Activated CD8-positive, alpha-beta memory T cell treated with anti-CD3 and anti-CD28 coated beads, Interleukin-2, amount 10 ng/mL, durations not matched to agents 7 days and 5 days (primary cell): ENCODE data around the gene SLC18B1. TPM values are rescaled to one million over a fixed set of nuclear protein-coding genes. Genes with fewer than 3 reads are reported as not detected.
"Not testable (repeated sequence)": the region's sequence is repeated elsewhere in the genome, so short reads cannot be mapped to it uniquely, and the experiment has no call there.

ENCODE experiments used
- ATAC-seq: fragments of 150-1000 bp; cut with Tn5 transposase; one replicate; pipeline ENCODE4 v1.10.0; 2021; ENCODE audit warnings: moderate library complexity
- CTCF ChIA-PET: fragments of 350-600 bp; sonication (Branson Sonifier 250); formaldehyde crosslinking; loops from one replicate; lab custom pipeline; 2021; ENCODE audit warnings: antibody characterized with exemption; lab: Charles Lee
- DNase-seq: peaks from one replicate; pipeline ENCODE4 v3.0.0-alpha.2; 2020
- H3K27ac Mint-ChIP-seq: one replicate; pipeline ENCODE4 v1.8.0; 2021; ENCODE audit warnings: mild to moderate bottlenecking, mixed read lengths
- H3K27me3 Mint-ChIP-seq: one replicate; pipeline ENCODE4 v1.8.0; 2021; ENCODE audit warnings: mixed read lengths
- H3K36me3 Mint-ChIP-seq: one replicate; pipeline ENCODE4 v1.8.0; 2021; ENCODE audit warnings: mild to moderate bottlenecking, mixed read lengths
- H3K4me1 Mint-ChIP-seq: one replicate; pipeline ENCODE4 v1.8.0; 2021; ENCODE audit warnings: mixed read lengths
- H3K4me3 Mint-ChIP-seq: one replicate; pipeline ENCODE4 v1.8.0; 2021; ENCODE audit warnings: mild to moderate bottlenecking, moderate library complexity, mixed read lengths
- H3K9me3 Mint-ChIP-seq: one replicate; pipeline ENCODE4 v1.8.0; 2022; ENCODE audit warnings: low read depth, mixed read lengths
- total RNA-seq, 2 experiments: library from RNA; stranded (reverse); gene quantifications; one replicate each; pipeline ENCODE4 v1.2.3, GENCODE V29; 2021

Gene SLC18B1
- total RNA-seq, 2 experiments from 2014 or later, result 6.4 to 7.8 TPM

DNA sequence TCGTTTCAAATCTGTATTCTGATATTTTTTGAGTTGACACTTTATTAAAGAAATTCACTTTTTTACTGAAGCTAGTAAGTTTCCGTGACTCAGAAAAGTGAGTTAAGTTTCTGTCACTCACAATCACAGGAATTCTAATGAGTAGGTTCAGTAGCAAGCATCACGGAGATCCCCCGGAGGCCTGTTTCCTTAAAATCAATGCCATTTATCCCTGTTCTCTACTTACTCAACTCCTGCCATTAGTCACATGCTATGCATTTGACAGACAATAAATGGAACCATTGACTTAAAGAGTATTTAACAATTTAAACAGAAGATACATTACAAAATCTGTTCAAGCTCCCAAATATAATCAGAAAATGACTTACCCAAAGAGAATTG, 9.1 kb downstream of the SLC18B1 start:
- H3K9me3 Mint-ChIP-seq, result no peaks in the 10 kb centered on the region
- CTCF ChIA-PET, result interaction anchor here (1.7 kb wide), 1 partner anchor 9 kb away, joined by 8 read pairs; the partner anchor contains the start of gene SLC18B1

DNA sequence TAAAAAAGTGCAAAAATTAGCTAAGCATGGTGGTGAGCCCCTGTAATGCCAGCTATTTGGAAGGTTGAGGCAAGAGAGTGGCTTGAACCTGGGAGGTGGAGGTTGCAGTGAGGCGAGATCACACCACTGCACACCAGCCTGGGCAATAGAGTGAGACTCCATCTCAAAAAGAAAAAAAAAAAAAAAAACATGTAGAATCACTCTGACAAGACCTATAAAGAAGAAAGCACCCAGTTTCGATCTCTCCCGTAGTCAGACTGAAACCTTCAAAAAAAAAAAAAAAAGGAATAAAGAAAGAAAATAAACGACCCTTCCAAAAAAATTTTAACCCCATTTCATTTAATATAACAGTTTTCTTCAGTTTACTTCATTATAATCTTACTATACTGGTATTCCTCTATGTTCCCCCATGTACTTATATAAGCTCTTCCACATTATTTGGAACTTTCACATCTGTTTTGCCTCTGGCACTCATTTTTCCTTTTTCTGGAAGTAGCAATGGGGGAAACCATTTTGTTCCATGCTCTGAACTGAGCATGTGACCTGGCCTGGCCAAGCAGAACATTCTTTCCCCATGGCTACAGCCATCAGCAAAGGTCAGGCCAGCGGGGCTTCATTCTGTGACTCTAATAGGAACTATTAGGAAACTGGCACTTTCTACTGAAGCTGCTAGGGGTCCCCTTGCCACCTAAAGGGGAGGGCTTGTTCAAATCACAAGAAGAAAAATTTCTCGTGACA, 9.6 kb downstream of the SLC18B1 start:
- Mint-ChIP-seq H3K4me3 (no peak overlapping the region), H3K27ac (no peak overlapping the region), H3K4me1 (peaks cover 7% of the 10 kb centered on the region), H3K27me3 (no peaks in the 10 kb centered on the region), H3K36me3 (peaks cover 36% of the 10 kb centered on the region), H3K9me3 (no peaks in the 10 kb centered on the region)
- CTCF ChIA-PET, result interaction anchor here (1.0 to 1.7 kb wide), 2 partner anchors 10 to 21 kb away, joined by 3 to 8 read pairs; partner anchors contain the start of gene SLC18B1
- no peak for ATAC-seq
- DNase-seq, result no peak

More for the DNA sequence above, 9.1 kb downstream of the SLC18B1 start:
- no peak overlapping the region for H3K4me3 Mint-ChIP-seq
- H3K27ac Mint-ChIP-seq, result no peak overlapping the region
- H3K4me1 Mint-ChIP-seq, result peaks cover 8% of the 10 kb centered on the region
- DNase-seq (no peak), ATAC-seq (no peak)
- H3K36me3 Mint-ChIP-seq, result peaks cover 35% of the 10 kb centered on the region
- H3K27me3 Mint-ChIP-seq, result no peaks in the 10 kb centered on the region

DNA sequence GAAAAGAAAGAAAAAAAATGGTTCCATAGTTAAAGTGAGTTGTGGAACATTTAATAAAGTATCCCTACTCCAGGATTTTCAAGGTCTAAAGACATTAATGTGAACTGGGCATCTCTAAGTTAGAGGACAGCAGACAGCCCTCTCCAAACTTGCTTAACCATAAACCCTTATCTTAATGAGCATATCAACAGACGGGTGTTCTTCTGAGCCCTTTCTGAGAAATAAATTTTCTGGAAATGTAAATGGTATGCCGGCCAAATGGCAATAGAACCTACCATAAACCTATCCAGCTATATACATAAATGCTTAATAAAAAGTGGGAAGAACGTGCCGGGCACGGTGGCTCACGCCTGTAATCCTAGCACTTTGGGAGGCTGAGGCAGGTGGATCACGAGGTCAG, 12.5 kb downstream of the SLC18B1 start:
- Mint-ChIP-seq H3K36me3 (peaks cover 31% of the 10 kb centered on the region), H3K4me1 (peaks cover 4% of the 10 kb centered on the region), H3K4me3 (no peak overlapping the region), H3K9me3 (no peaks in the 10 kb centered on the region), H3K27ac (no peak overlapping the region), H3K27me3 (no peaks in the 10 kb centered on the region)
- DNase-seq (no peak), ATAC-seq (no peak)
- CTCF ChIA-PET, result no interaction called here

DNA sequence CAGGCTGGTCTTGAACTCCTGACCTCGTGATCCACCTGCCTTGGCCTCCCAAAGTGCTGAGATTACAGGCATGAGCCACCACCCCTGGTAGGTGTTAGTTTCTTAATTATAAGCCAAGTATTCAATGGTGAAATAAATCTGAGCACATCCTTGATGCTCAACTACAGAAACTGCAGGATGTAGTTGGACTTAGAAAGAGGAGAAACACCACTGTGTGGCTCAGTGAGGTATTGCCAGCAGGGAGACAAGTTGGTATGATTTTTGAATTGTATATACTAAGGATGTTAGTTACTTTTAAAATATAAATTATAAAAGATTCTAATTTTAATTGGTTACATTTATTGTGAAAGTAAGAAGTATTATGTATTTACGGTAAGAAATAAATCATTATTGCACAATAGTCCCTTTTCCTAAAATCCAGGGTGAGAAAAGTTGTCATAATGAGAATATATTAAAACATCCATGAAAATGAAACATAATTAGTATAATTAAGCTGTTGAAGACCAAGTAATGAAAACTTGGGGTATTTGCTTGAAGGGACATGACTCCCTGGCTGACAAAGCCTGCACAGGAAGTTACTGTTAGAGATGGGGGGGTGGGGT, 17.6 kb downstream of the SLC18B1 start:
- Mint-ChIP-seq H3K36me3 (peaks cover 19% of the 10 kb centered on the region), H3K27me3 (no peaks in the 10 kb centered on the region), H3K4me3 (no peak overlapping the region), H3K9me3 (no peaks in the 10 kb centered on the region), H3K27ac (no peak overlapping the region), H3K4me1 (no peaks in the 10 kb centered on the region)
- peak; percentile 53 for ATAC-seq
- CTCF ChIA-PET, result interaction anchor here (0.6 to 1.9 kb wide), 4 partner anchors 17 to 111 kb away, joined by 4 to 5 read pairs (median 4); partner anchors contain the start of gene SLC18B1
- DNase-seq, result no peak

DNA sequence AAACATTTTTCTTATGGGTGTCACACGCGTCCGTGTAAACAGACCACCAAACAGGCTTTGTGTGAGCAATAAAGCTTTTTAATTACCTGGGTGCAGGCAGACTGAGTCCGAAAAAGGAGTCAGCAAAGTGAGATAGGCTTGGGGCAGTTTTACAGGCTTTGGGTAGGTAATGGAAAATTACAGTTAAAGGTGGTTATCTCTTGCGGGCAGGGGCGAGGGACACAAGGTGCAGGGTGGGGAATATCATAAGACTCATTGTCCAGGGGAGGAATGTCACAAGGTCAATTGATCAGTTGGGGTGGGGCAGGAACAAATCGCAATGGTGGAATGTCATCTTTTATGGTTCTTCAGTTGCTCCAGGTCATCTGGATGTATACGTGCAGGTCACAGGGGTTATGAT, 20.6 kb downstream of the SLC18B1 start:
- H3K27ac Mint-ChIP-seq, H3K27me3 Mint-ChIP-seq, H3K4me3 Mint-ChIP-seq, DNase-seq, CTCF ChIA-PET, ATAC-seq, H3K4me1 Mint-ChIP-seq, H3K9me3 Mint-ChIP-seq: not testable (repeated sequence)
- peaks cover 12% of the 10 kb centered on the region for H3K36me3 Mint-ChIP-seq

DNA sequence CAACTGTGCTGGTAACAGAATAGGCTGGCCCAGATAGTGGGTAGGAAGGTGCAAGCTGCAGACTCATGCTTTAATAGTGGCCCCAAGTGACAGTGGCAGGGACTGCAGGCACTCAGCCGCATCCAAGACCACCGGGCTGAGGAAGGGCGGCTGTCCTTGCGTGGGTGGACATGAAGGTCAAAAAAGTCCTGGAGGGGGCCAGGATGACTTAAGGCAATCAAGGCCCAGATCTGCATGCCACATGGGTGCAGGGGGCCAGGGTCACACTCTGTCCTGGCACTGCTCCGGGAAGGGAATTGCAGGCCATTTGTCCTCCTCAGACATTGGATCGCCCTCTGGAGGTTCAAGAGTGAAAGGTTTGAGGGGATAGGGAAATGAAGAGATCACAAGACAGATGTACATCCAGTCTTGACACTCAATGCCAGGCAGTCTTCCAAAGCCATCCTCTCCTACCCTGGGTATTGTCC, 30.4 kb downstream of the SLC18B1 start:
- ATAC-seq, result peak; percentile 75
- CTCF ChIA-PET, result interaction anchor here (0.7 to 10.2 kb wide), 12 partner anchors 17 to 506 kb away, joined by 3 to 91 read pairs (median 3); no protein-coding TSS in a partner anchor
- H3K27me3 Mint-ChIP-seq, result no peaks in the 10 kb centered on the region

DNA sequence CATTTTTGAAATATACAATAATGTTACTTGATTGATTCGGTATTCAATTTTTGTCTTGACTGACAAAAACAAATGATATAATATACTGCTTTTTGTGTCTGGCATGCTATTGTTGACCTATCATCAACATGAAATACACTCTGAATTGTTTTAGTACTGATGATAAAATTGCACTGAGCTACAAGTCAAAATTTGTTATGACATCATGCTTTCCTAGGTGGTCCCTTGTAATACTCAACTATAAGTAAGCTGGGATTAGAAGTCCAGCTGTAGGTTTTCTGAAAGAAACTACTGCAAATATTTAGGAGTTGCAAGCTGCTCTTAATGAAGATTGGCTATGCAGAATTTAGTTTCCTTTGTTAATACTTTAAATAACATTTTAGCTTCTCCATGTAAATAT, 32.9 kb downstream of the SLC18B1 start:
- CTCF ChIA-PET, result interaction anchor here (0.7 to 10.2 kb wide), 4 partner anchors 13 to 97 kb away, joined by 3 to 91 read pairs (median 3); partner anchors contain the start of gene SLC18B1
- ATAC-seq (no peak), DNase-seq (no peak)
- no peak overlapping the region for H3K27ac Mint-ChIP-seq
- peaks cover 34% of the 10 kb centered on the region for H3K4me1 Mint-ChIP-seq
- no peaks in the 10 kb centered on the region for H3K27me3 Mint-ChIP-seq
- H3K4me3 Mint-ChIP-seq, result no peak overlapping the region
- H3K36me3 Mint-ChIP-seq, result peaks cover 9% of the 10 kb centered on the region
- no peaks in the 10 kb centered on the region for H3K9me3 Mint-ChIP-seq

More for the DNA sequence above, 30.4 kb downstream of the SLC18B1 start:
- Mint-ChIP-seq H3K36me3 (peaks cover 15% of the 10 kb centered on the region), H3K4me3 (no peak overlapping the region), H3K4me1 (peaks cover 19% of the 10 kb centered on the region), H3K27ac (no peak overlapping the region), H3K9me3 (no peaks in the 10 kb centered on the region)
- peak; percentile 60 for DNase-seq

DNA sequence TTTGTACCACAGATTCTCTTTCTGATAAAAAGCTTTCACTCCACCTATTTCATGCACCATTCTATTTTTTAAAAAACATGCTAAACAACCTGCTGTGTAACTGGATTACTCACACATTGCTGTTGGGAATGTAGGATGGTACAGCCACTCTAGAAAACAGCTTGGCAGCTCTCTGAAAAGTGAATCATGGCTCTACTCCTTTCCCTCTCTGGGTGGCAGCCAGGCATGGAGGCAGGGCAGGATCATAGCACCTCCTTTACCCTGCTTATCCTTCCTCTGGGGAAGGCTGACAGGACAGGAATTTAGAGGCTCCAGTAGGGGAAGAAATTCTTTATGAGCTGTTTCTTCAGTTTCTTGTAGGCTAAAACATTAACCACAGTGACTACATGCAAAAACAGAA, 34.1 kb downstream of the SLC18B1 start:
- Mint-ChIP-seq H3K4me1 (peaks cover 37% of the 10 kb centered on the region), H3K4me3 (no peak overlapping the region), H3K36me3 (peaks cover 4% of the 10 kb centered on the region), H3K27me3 (no peaks in the 10 kb centered on the region), H3K27ac (no peak overlapping the region), H3K9me3 (no peaks in the 10 kb centered on the region)
- CTCF ChIA-PET, result interaction anchor here (0.6 to 10.2 kb wide), 9 partner anchors 12 to 236 kb away, joined by 3 to 91 read pairs (median 4); partner anchors contain the start of gene SLC18B1
- no peak for DNase-seq
- no peak for ATAC-seq

DNA sequence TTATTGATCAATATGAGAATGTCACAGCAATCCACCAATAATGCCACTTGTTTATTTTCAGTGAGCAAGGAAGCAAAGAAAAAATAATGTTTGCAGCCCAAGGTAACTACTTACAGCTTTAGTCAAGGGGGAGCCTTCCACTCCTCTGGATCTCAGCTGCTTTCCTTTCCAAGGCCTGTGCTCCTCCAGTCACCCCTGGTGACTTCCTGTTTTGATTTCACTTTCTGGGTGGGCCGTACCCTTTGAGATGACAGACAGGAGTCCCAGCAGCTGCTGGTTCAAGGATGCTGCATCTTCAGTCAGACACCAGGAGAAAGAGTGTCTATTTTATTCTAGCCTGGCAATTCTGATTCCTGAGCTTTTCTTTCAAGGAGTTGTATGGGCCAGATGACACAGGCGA, 35.2 kb downstream of the SLC18B1 start:
- ATAC-seq, result peak; percentile 97

DNA sequence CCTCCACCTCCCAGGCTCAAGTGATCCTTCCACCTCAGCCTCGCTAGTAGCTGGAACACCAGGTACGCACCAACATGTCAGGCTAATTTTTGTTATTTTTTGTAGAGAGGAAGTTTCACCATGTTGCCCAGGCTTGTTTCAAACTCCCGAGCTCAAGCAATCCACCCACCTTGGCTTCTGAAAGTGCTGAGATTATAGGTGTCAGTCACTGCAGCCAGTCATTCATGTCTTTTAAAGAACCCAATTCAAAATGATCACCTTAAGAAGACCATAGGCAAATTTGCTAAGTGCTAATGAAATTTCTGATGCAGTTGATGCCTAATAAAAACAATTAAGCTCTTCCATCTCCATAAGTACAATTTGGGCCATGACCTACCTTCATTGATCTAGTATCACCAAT, 38.2 kb downstream of the SLC18B1 start:
- CTCF ChIA-PET, result no interaction called here
- Mint-ChIP-seq H3K9me3 (no peaks in the 10 kb centered on the region), H3K4me3 (no peak overlapping the region), H3K27me3 (no peaks in the 10 kb centered on the region), H3K27ac (no peak overlapping the region), H3K36me3 (peaks cover 6% of the 10 kb centered on the region), H3K4me1 (peaks cover 32% of the 10 kb centered on the region)
- DNase-seq, result no peak
- ATAC-seq, result no peak

More for the DNA sequence above, 35.2 kb downstream of the SLC18B1 start:
- peaks cover 37% of the 10 kb centered on the region for H3K4me1 Mint-ChIP-seq
- peak overlapping the region; percentile 31 for H3K27ac Mint-ChIP-seq
- no peaks in the 10 kb centered on the region for H3K27me3 Mint-ChIP-seq
- H3K9me3 Mint-ChIP-seq, result no peaks in the 10 kb centered on the region
- peak overlapping the region; percentile 60 for H3K4me3 Mint-ChIP-seq
- DNase-seq, result peak; percentile 83
- CTCF ChIA-PET, result interaction anchor here (0.8 to 10.2 kb wide), 13 partner anchors 9 to 235 kb away, joined by 3 to 91 read pairs (median 4); partner anchors contain the start of gene SLC18B1
- peaks cover 2% of the 10 kb centered on the region for H3K36me3 Mint-ChIP-seq

DNA sequence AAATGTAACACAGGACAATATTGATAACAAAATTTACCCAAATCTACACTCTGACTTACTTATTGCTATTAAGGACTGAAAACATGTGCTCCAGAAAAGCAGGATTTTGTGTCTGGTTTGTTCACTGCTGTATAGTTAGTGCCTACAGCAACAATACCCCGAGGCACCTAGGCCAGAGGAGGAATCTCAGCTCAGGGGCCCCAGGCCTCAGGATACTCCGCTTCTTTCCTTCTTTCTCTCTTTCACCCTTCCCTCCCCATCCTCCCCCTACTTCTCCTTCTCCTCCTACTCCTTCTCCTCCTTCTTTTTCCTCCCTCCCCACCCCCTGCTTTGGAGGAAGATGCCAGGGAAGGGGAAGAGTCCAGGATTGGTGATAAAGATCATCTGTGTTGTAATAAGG, 39.7 kb downstream of the SLC18B1 start:
- CTCF ChIA-PET, result interaction anchor here (1.5 kb wide), 1 partner anchor 40 kb away, joined by 3 read pairs; the partner anchor contains the start of gene SLC18B1
- peaks cover 23% of the 10 kb centered on the region for H3K4me1 Mint-ChIP-seq
- no peaks in the 10 kb centered on the region for H3K27me3 Mint-ChIP-seq
- no peaks in the 10 kb centered on the region for H3K9me3 Mint-ChIP-seq
- no peak overlapping the region for H3K4me3 Mint-ChIP-seq
- no peak overlapping the region for H3K27ac Mint-ChIP-seq
- H3K36me3 Mint-ChIP-seq, result peaks cover 6% of the 10 kb centered on the region
- ATAC-seq (no peak), DNase-seq (no peak)

DNA sequence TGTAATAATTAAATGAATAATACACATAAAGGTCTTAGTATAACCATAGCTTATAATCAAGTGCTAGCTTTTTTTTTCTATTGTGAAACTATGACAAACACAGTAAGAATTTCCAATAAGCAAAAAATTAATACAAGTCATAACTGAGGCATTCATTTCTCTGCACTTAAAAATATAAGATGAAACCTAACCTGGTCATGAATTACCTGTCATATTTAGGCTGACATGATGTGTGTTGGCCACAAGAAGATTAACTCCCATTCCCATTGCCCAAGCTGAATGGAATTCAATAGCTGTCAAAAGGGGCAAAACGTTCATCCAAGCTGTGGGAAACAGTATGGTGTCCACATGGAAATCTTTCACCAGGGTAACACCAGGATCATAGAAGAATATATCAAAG, 46.2 kb downstream of the SLC18B1 start:
- DNase-seq (no peak), ATAC-seq (no peak)
- Mint-ChIP-seq H3K9me3 (no peaks in the 10 kb centered on the region), H3K4me3 (no peak overlapping the region), H3K27me3 (no peaks in the 10 kb centered on the region), H3K27ac (no peak overlapping the region), H3K36me3 (peaks cover 34% of the 10 kb centered on the region), H3K4me1 (peaks cover 38% of the 10 kb centered on the region)
- CTCF ChIA-PET, result interaction anchor here (1.2 to 1.9 kb wide), 2 partner anchors 11 to 13 kb away, joined by 3 to 9 read pairs; no protein-coding TSS in a partner anchor

DNA sequence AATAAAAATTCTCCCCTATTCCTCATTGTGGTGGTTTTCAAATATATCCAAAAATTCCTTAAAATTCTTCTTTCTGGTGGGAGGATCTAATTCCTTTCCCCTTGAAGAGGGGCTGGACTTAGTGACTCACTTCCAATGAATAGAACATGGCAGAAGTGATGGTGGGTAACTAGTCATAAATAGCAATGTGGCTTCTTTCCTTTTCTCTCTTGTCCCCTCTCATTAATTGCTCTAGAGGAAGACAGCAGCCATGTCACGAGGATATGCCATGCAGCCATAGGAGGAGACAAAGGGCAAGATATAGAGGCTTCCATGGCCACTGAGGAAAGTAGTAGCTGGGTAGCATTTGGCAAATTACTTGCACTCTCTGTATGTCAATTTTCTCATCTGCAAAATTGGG, 46.6 kb downstream of the SLC18B1 start:
- CTCF ChIA-PET, result interaction anchor here (1.2 to 1.9 kb wide), 3 partner anchors 11 to 16 kb away, joined by 3 to 9 read pairs (median 3); no protein-coding TSS in a partner anchor
- H3K27me3 Mint-ChIP-seq, result no peaks in the 10 kb centered on the region
- no peak for DNase-seq
- no peaks in the 10 kb centered on the region for H3K9me3 Mint-ChIP-seq
- peaks cover 38% of the 10 kb centered on the region for H3K36me3 Mint-ChIP-seq
- no peak for ATAC-seq
- peak overlapping the region; percentile 47 for H3K27ac Mint-ChIP-seq
- peaks cover 39% of the 10 kb centered on the region for H3K4me1 Mint-ChIP-seq
- no peak overlapping the region for H3K4me3 Mint-ChIP-seq
